GM18505 (cell line): ENCODE measurements around the gene HBG2.

Experiments
- ATAC-seq: cut with Tn5 transposase; IDR thresholded peaks from one replicate; pipeline ENCODE4 v1.9.1; 2021; ENCODE audit not compliant: unreplicated experiment
- POLR2A ChIP-seq: IDR thresholded peaks from 4 replicates; pipeline ENCODE4 v1.6.1; 2011; ENCODE audit warnings: borderline replicate concordance; ENCODE audit not compliant: insufficient read depth, insufficient read length; ENCODE audit errors: extremely low read depth

HBG2 gene

GRCh38 chr11:5225480-5225871 is 29.1 kb downstream of the HBG2 start:
- TF ChIP-seq POLR2A = no peak
- no peak for ATAC-seq

- TF ChIP-seq POLR2A = no peak
- ATAC-seq = no peak
Observed at GRCh38 chr11:5224538-5225479, 29.8 kb downstream of the HBG2 start.

GRCh38 chr11:5223686-5224085 is 30.9 kb downstream of the HBG2 start:
- no peak for TF ChIP-seq POLR2A
- ATAC-seq = no peak

- no peak for TF ChIP-seq POLR2A
- no peak for ATAC-seq
Observed at GRCh38 chr11:5223146-5223545, 31.4 kb downstream of the HBG2 start.

- ATAC-seq = no peak
- no peak for TF ChIP-seq POLR2A
Observed at GRCh38 chr11:5210376-5210885, 44.1 kb downstream of the HBG2 start.

GRCh38 chr11:5204787-5205186 is 49.8 kb downstream of the HBG2 start:
- no peak for ATAC-seq
- TF ChIP-seq POLR2A = no peak

- no peak for TF ChIP-seq POLR2A
- ATAC-seq = no peak
Observed at GRCh38 chr11:5203366-5203765, 51.2 kb downstream of the HBG2 start.
